ENCODE measurements around the gene OSBPL9.

The OSBPL9 gene

GRCh38 chr1:51686450-51686849 lies 69.6 kb downstream of the OSBPL9 start:
- Histone ChIP-seq H3K27me3 (ENCODE audit: insufficient read depth, low read depth, severe bottlenecking) (no peaks in the 10 kb centered on the region), H3K4me3 (ENCODE audit: low read depth, low read length) (no peak overlapping the region), H3K36me3 (no peaks in the 10 kb centered on the region), H3K27ac (no peak overlapping the region), H3K9me3 (ENCODE audit: severe bottlenecking) (no peaks in the 10 kb centered on the region)
- no peak for DNase-seq
- TF ChIP-seq CTCF (IDR thresholded peaks at IDR 0.05; ENCODE audit: low read depth, low read length), result no peak

GRCh38 chr1:51689075-51689440 lies 72.2 kb downstream of the OSBPL9 start:
- Histone ChIP-seq H3K4me3 (ENCODE audit: low read depth, low read length) (no peak overlapping the region), H3K27me3 (ENCODE audit: insufficient read depth, low read depth, severe bottlenecking) (no peaks in the 10 kb centered on the region), H3K9me3 (ENCODE audit: severe bottlenecking) (no peaks in the 10 kb centered on the region), H3K27ac (no peak overlapping the region), H3K36me3 (no peaks in the 10 kb centered on the region)
- no peak for TF ChIP-seq CTCF (IDR thresholded peaks at IDR 0.05; ENCODE audit: low read depth, low read length)
- DNase-seq, result no peak

- Histone ChIP-seq H3K27me3 (ENCODE audit: insufficient read depth, low read depth, severe bottlenecking) (no peaks in the 10 kb centered on the region), H3K27ac (no peak overlapping the region), H3K4me3 (ENCODE audit: low read depth, low read length) (no peak overlapping the region), H3K9me3 (ENCODE audit: severe bottlenecking) (no peaks in the 10 kb centered on the region), H3K36me3 (no peaks in the 10 kb centered on the region)
- DNase-seq, result no peak
- TF ChIP-seq CTCF (IDR thresholded peaks at IDR 0.05; ENCODE audit: low read depth, low read length), result no peak
These were observed 72.8 kb downstream of the OSBPL9 start for GRCh38 chr1:51689643-51690042.

GRCh38 chr1:51690285-51690961 lies 73.5 kb downstream of the OSBPL9 start:
- no peaks in the 10 kb centered on the region for H3K36me3 ChIP-seq
- no peak for DNase-seq
- no peak overlapping the region for H3K4me3 ChIP-seq (ENCODE audit: low read depth, low read length)
- no peak for TF ChIP-seq CTCF (IDR thresholded peaks at IDR 0.05; ENCODE audit: low read depth, low read length)
- H3K27me3 ChIP-seq (ENCODE audit: insufficient read depth, low read depth, severe bottlenecking), result no peaks in the 10 kb centered on the region
- no peak overlapping the region for H3K27ac ChIP-seq
- H3K9me3 ChIP-seq (ENCODE audit: severe bottlenecking), result no peaks in the 10 kb centered on the region

- H3K4me3 ChIP-seq (ENCODE audit: low read depth, low read length), result no peak overlapping the region
- H3K27ac ChIP-seq, result no peak overlapping the region
- H3K9me3 ChIP-seq (ENCODE audit: severe bottlenecking), result no peaks in the 10 kb centered on the region
- DNase-seq, result no peak
- H3K36me3 ChIP-seq, result no peaks in the 10 kb centered on the region
- no peak for TF ChIP-seq CTCF (IDR thresholded peaks at IDR 0.05; ENCODE audit: low read depth, low read length)
- no peaks in the 10 kb centered on the region for H3K27me3 ChIP-seq (ENCODE audit: insufficient read depth, low read depth, severe bottlenecking)
These were observed 75.0 kb downstream of the OSBPL9 start for GRCh38 chr1:51691920-51692319.
